ENCODE measurements around the gene NRXN3.

NRXN3 gene

DNA sequence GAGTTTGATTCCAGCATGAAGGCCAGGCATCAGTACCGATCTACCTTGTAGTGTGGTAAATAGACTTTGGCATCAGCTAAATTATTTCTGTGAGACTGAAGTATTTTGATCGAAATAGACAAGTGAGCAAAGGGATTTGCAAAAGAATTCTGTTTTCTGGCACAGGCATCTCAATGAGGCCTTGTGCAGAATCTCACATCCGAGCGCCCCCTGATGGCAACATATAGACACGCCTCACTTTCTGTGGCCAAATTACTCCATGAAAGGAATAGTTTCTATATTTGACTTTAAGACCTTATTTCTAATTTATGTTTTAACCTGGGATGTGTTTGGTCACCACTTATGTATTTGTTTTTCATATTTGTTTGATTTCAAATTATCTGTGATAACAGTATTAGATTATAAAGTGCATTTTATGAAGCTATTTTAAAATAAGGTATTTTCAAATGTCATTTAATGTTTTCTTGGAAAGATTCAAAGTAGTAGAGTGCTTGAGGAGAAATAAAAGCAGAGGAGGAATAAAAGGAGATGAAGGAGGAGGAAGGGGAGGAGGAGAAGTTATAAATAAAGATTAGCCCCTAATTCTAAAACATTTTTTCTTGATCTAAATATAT is 731.9 kb downstream of the NRXN3 start:
- no peak for DNase-seq (ENCODE audit: low read depth in 2 of 2, low spot score in 1 of 2)

GRCh38 chr14:78904094-78904493 is 733.9 kb downstream of the NRXN3 start:
- DNase-seq (ENCODE audit: low read depth in 2 of 2, low spot score in 1 of 2): no peak

DNA sequence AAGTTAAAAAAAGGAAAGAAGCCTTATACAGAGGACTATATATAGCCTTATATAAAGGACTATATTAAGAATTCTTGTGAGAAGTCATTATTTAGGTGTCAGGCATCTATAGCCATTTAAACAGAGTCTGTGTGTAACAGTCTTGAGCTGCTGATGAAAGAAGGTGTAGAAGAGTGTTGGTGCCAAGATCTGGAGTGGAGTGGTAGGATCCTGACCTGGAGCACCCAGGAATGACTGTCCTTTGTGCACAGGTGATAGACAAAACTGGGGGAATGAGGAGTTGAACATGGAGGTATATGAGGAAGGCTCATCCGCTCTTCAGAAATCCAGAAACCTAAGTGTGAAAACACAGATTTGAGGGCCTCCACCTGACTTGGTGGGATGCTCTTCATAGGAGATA is 747.3 kb downstream of the NRXN3 start:
- no peak for DNase-seq (ENCODE audit: low read depth in 2 of 2, low spot score in 1 of 2)

GRCh38 chr14:78921856-78922255 is 751.7 kb downstream of the NRXN3 start:
- DNase-seq (ENCODE audit: low read depth in 2 of 2, low spot score in 1 of 2): no peak

- no peak for DNase-seq (ENCODE audit: low read depth in 2 of 2, low spot score in 1 of 2)
Measured at GRCh38 chr14:78927261-78927660, 757.1 kb downstream of the NRXN3 start.

- no peak for DNase-seq (ENCODE audit: low read depth in 2 of 2, low spot score in 1 of 2)
Measured at GRCh38 chr14:78933166-78933565, 763.0 kb downstream of the NRXN3 start.

DNA sequence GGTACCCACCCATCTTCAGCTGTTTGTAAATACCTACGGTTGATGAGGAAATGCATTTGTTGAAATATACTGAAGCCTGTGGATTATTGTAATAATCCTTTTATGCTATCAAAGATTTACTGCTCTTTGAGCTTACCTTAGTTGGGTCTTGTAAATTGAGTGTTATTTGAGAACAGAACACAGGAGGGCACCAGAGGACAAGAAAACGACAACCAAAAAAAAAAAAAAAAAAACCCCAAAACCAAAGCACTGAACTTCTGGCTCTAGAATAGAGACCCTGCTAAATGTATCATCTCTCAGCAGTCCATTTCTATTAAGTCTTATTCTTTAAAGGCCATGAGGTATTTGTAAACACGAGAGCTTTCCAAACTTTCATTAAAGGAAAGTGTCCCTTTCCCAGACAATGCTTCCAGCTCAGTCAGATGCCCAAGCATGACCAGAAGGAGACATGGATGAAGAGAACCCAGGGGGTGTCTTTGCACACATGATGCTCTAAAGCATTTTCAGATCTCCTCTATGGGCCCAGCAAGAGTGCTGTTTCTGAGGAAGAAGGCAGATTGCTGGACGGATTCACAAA is 763.9 kb downstream of the NRXN3 start:
- DNase-seq (ENCODE audit: low read depth in 2 of 2, low spot score in 1 of 2): no peak

- no peak for DNase-seq (ENCODE audit: low read depth in 2 of 2, low spot score in 1 of 2)
Measured at GRCh38 chr14:78946949-78947348, 776.8 kb downstream of the NRXN3 start.

- no peak for DNase-seq (ENCODE audit: low read depth in 2 of 2, low spot score in 1 of 2)
Measured at GRCh38 chr14:78947681-78948080, 777.5 kb downstream of the NRXN3 start.

DNA sequence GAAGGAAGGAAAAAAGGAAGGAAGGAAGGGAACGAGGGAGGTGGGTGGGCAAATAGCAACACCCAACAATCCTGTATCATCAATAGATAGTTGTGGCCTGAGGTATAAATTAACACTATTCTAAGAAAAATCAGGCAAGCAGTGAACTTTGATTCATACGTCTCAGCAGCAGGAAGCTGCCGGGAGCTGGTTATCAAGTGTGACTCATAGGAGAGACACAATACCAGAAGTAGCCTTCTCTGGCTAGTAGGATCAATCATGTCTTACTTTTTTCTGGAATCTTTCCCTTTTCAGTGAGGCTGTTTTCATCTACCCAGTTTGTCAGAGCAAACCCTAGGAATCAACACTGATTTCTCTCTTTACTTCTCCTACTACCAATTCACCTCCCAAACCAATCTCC is 780.5 kb downstream of the NRXN3 start:
- DNase-seq (ENCODE audit: low read depth in 2 of 2, low spot score in 1 of 2): no peak

- DNase-seq (ENCODE audit: low read depth in 2 of 2, low spot score in 1 of 2): no peak
Measured at GRCh38 chr14:78951602-78952001, 781.4 kb downstream of the NRXN3 start.

GRCh38 chr14:78959674-78960264 is 789.6 kb downstream of the NRXN3 start:
- DNase-seq (ENCODE audit: low read depth in 2 of 2, low spot score in 1 of 2): peak in 1 of 2 donors; percentile 13

DNA sequence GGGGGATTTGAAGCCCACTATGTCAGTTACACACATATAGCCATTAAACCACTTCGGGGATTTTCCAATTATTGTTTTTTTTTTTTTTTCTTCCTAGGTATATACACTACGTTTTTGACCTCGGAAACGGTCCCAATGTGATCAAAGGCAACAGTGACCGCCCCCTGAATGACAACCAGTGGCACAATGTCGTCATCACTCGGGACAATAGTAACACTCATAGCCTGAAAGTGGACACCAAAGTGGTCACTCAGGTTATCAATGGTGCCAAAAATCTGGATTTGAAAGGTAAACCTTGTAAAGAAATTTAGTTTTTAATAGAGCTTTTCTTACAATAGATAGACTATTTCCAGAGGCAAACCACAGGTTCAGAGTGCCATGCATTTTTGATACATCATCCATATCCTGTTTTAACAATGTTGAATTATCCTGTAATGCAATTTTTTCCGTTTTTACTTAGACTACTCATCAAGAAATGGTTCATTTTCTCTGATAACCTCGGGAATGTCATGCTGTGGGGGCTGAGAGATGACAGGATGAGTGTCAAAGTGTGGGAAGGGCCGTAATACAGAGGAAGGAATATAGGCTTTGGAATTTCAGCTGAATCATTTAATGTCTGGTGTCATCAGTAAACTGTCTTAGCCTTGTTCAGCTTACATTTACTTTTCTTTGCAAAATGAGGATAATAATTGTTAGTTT is 797.1 kb downstream of the NRXN3 start:
- DNase-seq (ENCODE audit: low read depth in 2 of 2, low spot score in 1 of 2): no peak

GRCh38 chr14:78968265-78968664 is 798.1 kb downstream of the NRXN3 start:
- no peak for DNase-seq (ENCODE audit: low read depth in 2 of 2, low spot score in 1 of 2)

GRCh38 chr14:78970677-78971076 is 800.5 kb downstream of the NRXN3 start:
- no peak for DNase-seq (ENCODE audit: low read depth in 2 of 2, low spot score in 1 of 2)

GRCh38 chr14:78972440-78972839 is 802.3 kb downstream of the NRXN3 start:
- no peak for DNase-seq (ENCODE audit: low read depth in 2 of 2, low spot score in 1 of 2)

DNA sequence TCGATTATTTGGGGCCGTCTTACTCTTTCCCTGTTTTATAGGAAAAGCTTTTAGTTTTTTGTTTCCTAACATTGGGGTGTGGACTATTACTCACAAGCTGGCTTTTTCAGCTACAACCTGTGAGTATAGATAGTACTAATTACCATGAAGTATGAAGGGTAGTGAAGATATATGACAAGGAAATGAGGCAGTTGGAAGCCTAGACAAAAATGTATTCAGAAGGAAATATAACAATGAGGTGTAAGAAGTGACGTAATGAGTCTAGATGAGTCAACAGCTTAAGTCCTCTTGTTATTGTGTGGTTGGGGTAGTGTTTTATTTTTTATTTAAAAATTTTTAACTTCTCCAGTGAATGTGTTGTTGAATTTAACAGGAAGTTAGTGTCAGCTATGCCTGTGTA is 804.5 kb downstream of the NRXN3 start:
- no peak for DNase-seq (ENCODE audit: low read depth in 2 of 2, low spot score in 1 of 2)

GRCh38 chr14:78975734-78976133 is 805.6 kb downstream of the NRXN3 start:
- DNase-seq (ENCODE audit: low read depth in 2 of 2, low spot score in 1 of 2): no peak

- DNase-seq (ENCODE audit: low read depth in 2 of 2, low spot score in 1 of 2): no peak
Measured at GRCh38 chr14:78978896-78979295, 808.7 kb downstream of the NRXN3 start.

DNA sequence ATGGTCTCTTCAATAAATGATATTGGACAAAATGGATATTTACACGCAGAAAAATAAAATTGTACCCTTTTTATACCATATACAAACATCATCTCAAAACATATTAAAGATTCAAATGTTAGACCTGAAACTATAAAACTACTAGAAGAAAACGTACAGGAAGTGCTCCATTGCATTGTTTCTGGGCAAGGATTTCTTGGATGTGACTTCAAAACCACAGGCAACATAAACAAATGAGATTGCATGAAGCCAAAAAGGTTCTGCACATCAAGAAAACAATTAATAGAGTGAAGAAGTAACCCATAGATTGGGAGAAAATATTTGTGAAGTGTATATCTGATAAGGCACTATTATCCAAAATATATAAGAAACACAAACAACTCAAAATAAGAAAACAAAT is 812.4 kb downstream of the NRXN3 start:
- DNase-seq (ENCODE audit: low read depth in 2 of 2, low spot score in 1 of 2): no peak

DNA sequence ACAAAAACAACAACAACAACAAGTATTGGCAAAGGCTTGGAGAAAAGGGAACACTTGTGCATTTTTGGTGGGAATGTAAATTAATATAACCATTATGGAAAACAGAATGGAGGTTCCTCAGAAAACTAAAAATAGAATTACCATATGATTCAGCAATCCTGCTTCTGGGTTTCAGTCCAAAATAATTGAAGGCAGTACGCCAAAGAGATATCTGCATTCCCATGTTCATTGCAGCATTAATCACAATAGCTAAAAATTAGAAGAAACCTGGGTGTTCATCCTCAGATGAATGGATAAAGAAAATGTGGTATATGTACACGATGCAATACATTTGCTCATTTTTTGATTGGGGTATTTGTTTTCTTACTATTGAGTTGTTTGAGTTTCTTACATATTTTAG is 813.0 kb downstream of the NRXN3 start:
- DNase-seq (ENCODE audit: low read depth in 2 of 2, low spot score in 1 of 2): no peak

- DNase-seq (ENCODE audit: low read depth in 2 of 2, low spot score in 1 of 2): no peak
Measured at GRCh38 chr14:78985668-78986381, 815.7 kb downstream of the NRXN3 start.

All from stimulated activated CD8-positive, alpha-beta memory T cell treated with anti-CD3 and anti-CD28 coated beads, Interleukin-4, amount 100 ng/mL, for 1 hour (primary cell).